IMR-90 (cell line): Measurements from ENCODE around the gene NPBWR2. TPM values are rescaled to one million over a fixed set of nuclear protein-coding genes. Genes with fewer than 3 reads are reported as not detected.

Source experiments
- ATAC-seq: fragments of 200-7000 bp; cut with Tn5 transposase; 2 replicates; pipeline ENCODE4 v1.9.1; 2020; ENCODE audit warnings: low read depth, mild to moderate bottlenecking, moderate library complexity
- BruUV-seq: library from RNA; stranded (reverse); fragments of 400-500 nt; replicated peaks from 2 replicates; lab custom pipeline; 2021; lab: Mats Ljungman, UMichigan
- CTCF ChIA-PET: fragments of 300-600 bp; formaldehyde crosslinking; extraction: SDS; loops from one replicate; lab custom pipeline; 2021; ENCODE audit warnings: antibody characterized with exemption; lab: Yijun Ruan, JAX
- POLR2A ChIA-PET: fragments of 300-600 bp; sonication (Branson Sonifier 250); formaldehyde crosslinking; loops from one replicate; lab custom pipeline; 2022; ENCODE audit warnings: antibody characterized with exemption; ENCODE audit not compliant: unreplicated experiment; lab: Charles Lee
- DNase-seq: peaks from one replicate; pipeline ENCODE4 v3.0.0; 2013
- H2AFZ ChIP-seq: replicated peaks from 2 replicates; pipeline ENCODE3; 2013; ENCODE audit warnings: low read length, mild to moderate bottlenecking; ENCODE audit not compliant: poor library complexity
- H2AK5ac ChIP-seq: 2 replicates; pipeline ENCODE4 v1.6.1; 2013; ENCODE audit warnings: low read depth, low read length, inconsistent platforms
- H2AK9ac ChIP-seq: replicated peaks from 2 replicates; pipeline ENCODE3; 2013; ENCODE audit warnings: mild to moderate bottlenecking, low read depth, low read length, moderate library complexity; ENCODE audit not compliant: poor library complexity
- H2BK120ac ChIP-seq: 2 replicates; pipeline ENCODE4 v1.6.1; 2013; ENCODE audit warnings: low read depth, low read length, inconsistent platforms
- H2BK15ac ChIP-seq: 3 replicates; pipeline ENCODE4 v1.6.1; 2013; ENCODE audit warnings: low read depth, low read length, inconsistent platforms
- H2BK20ac ChIP-seq: 2 replicates; pipeline ENCODE4 v1.6.1; 2013; ENCODE audit warnings: low read depth, mild to moderate bottlenecking, inconsistent platforms, low read length, moderate library complexity
- H2BK5ac ChIP-seq: 2 replicates; pipeline ENCODE4 v1.6.1; 2013; ENCODE audit warnings: mild to moderate bottlenecking, low read depth, low read length, inconsistent platforms; ENCODE audit not compliant: poor library complexity, severe bottlenecking
- H3K14ac ChIP-seq: replicated peaks from 2 replicates; pipeline ENCODE4 v1.6.1; 2013; ENCODE audit warnings: low read depth, low read length, inconsistent platforms
- H3K18ac ChIP-seq: 2 replicates; pipeline ENCODE4 v1.6.1; 2013; ENCODE audit warnings: low read depth, low read length, control low read depth
- H3K23ac ChIP-seq: 2 replicates; pipeline ENCODE4 v1.6.1; 2013; ENCODE audit warnings: low read depth, low read length, inconsistent platforms
- H3K27ac ChIP-seq: 2 replicates; pipeline ENCODE4 v1.5.1; 2013; ENCODE audit warnings: mild to moderate bottlenecking, control low read depth, low read length; ENCODE audit not compliant: insufficient read depth
- H3K27me3 ChIP-seq: 2 replicates; pipeline ENCODE4 v1.6.1; 2013; ENCODE audit warnings: low read length; ENCODE audit not compliant: control insufficient read depth, insufficient read depth
- H3K36me3 ChIP-seq: 2 replicates; pipeline ENCODE4 v1.6.1; 2013; ENCODE audit warnings: low read length, mixed read lengths; ENCODE audit not compliant: control insufficient read depth, insufficient read depth
- H3K4ac ChIP-seq: 2 replicates; pipeline ENCODE4 v1.6.1; 2013; ENCODE audit warnings: low read depth, low read length, inconsistent platforms
- H3K4me1 ChIP-seq: 2 replicates; pipeline ENCODE4 v1.6.1; 2013; ENCODE audit warnings: low read length, mixed read lengths; ENCODE audit not compliant: control insufficient read depth, insufficient read depth
- H3K4me2 ChIP-seq: 2 replicates; pipeline ENCODE4 v1.6.1; 2013; ENCODE audit warnings: low read depth, mild to moderate bottlenecking, control low read depth, low read length, moderate library complexity
- H3K4me3 ChIP-seq: 2 replicates; pipeline ENCODE4 v1.5.1; 2013; ENCODE audit warnings: low read depth, mild to moderate bottlenecking, control low read depth, low read length, moderate library complexity; ENCODE audit not compliant: insufficient read depth
- H3K56ac ChIP-seq: 2 replicates; pipeline ENCODE4 v1.6.1; 2013; ENCODE audit warnings: low read length, inconsistent platforms; ENCODE audit not compliant: insufficient read depth; ENCODE audit errors: extremely low read depth
- H3K79me1 ChIP-seq, 2 experiments: 2 replicates each; pipeline ENCODE4 v1.6.1; 2013; ENCODE audit warnings: low read length in 2 of 2, inconsistent platforms in 1 of 2, low read depth in 1 of 2
- H3K9ac ChIP-seq: 2 replicates; pipeline ENCODE4 v1.6.1; 2013; ENCODE audit warnings: low read depth, low read length, control low read depth
- H3K9me1 ChIP-seq: 2 replicates; pipeline ENCODE4 v1.6.1; 2013; ENCODE audit warnings: low read length, inconsistent platforms; ENCODE audit not compliant: insufficient read depth
- H3K9me3 ChIP-seq: 2 replicates; pipeline ENCODE4 v1.6.1; 2013; ENCODE audit warnings: low read length; ENCODE audit not compliant: control insufficient read depth, insufficient read depth
- H4K20me1 ChIP-seq: 2 replicates; pipeline ENCODE4 v1.6.1; 2013; ENCODE audit warnings: low read length, inconsistent platforms; ENCODE audit not compliant: insufficient read depth
- H4K5ac ChIP-seq: 2 replicates; pipeline ENCODE4 v1.6.1; 2013; ENCODE audit warnings: mild to moderate bottlenecking, low read depth, low read length, control low read depth
- H4K8ac ChIP-seq, 2 experiments: 2 replicates each; pipeline ENCODE4 v1.6.1; 2013; ENCODE audit warnings: low read depth in 2 of 2, low read length in 2 of 2, control low read depth in 1 of 2, inconsistent platforms in 1 of 2
- H4K91ac ChIP-seq: 2 replicates; pipeline ENCODE4 v1.6.1; 2013; ENCODE audit warnings: low read depth, low read length, inconsistent platforms; ENCODE audit not compliant: insufficient read depth
- BHLHE40 ChIP-seq: fragments of 150-350 bp; IDR thresholded peaks from 2 replicates; pipeline ENCODE4 v1.6.1; 2016; ENCODE audit warnings: mild to moderate bottlenecking, low read depth, low read length
- CHD1 ChIP-seq: IDR thresholded peaks from 2 replicates; pipeline ENCODE4 v1.6.1; 2012; ENCODE audit warnings: low read depth, low read length, improper control_type of control experiment
- ELK1 ChIP-seq: fragments of 150-350 bp; IDR thresholded peaks from 2 replicates; pipeline ENCODE4 v1.6.1; 2016; ENCODE audit warnings: low read depth, mild to moderate bottlenecking, low read length, moderate library complexity, borderline replicate concordance
- POLR2A ChIP-seq: IDR thresholded peaks from 2 replicates; pipeline ENCODE4 v1.6.1; 2012; ENCODE audit warnings: mild to moderate bottlenecking, low read depth, low read length
- RCOR1 ChIP-seq: IDR thresholded peaks from 2 replicates; pipeline ENCODE4 v1.6.1; 2012; ENCODE audit warnings: mild to moderate bottlenecking, low read length, improper control_type of control experiment; ENCODE audit not compliant: insufficient replicate concordance
- WGBS, 2 experiments: methylation state at CpG; one replicate each; pipeline versions ENCODE4 v1.1.5 to v1.1.7; 2013; ENCODE audit warnings: missing lambda C conversion rate in 2 of 2; ENCODE audit not compliant: insufficient read length in 1 of 2; ENCODE audit errors: extremely low coverage in 2 of 2; 5-methylcytosine and 5-hydroxymethylcytosine counted together
- dilution Hi-C: fragments of 300-500 bp; cut with HindIII; formaldehyde crosslinking; loops from one replicate; pipeline ENCODE4 v1.14.3; 2018; ENCODE audit warnings: low sequenced_read_pairs; ENCODE audit not compliant: unreplicated experiment
- in situ Hi-C: fragments of 300-500 bp; cut with MboI; formaldehyde crosslinking; loops from 3 replicates; pipeline ENCODE4 v1.14.3; 2019; ENCODE audit warnings: low sequenced_read_pairs, inconsistent platforms, mixed read lengths
- intact Hi-C: fragments of 100-400 bp; cut with micrococcal nuclease; formaldehyde crosslinking; loops from 2 replicates; pipeline ENCODE4 v1.10.0; 2022
- polyA plus RNA-seq, 3 experiments: library from polyadenylated mRNA; depleted of rRNA; stranded (reverse); fragments of >200 nt; gene quantifications; 2 replicates each; pipeline ENCODE4 v1.2.3, GENCODE V29; 2012; ENCODE audit warnings: low replicate concordance in 1 of 3
- total RNA-seq: library from RNA; depleted of rRNA; stranded (reverse); fragments of >200 nt; gene quantifications from 2 replicates; pipeline ENCODE4 v1.2.3, GENCODE V29; 2012
- TF ChIP-seq, protein P1 (sequence below): fragments of 150-350 bp; IDR thresholded peaks from 2 replicates; pipeline ENCODE4 v1.6.1; 2017; ENCODE audit warnings: mild to moderate bottlenecking, antibody characterized with exemption, low read length, low read depth

The NPBWR2 gene
- total and polyA plus RNA-seq, 2 of the 4 experiments (the other 2 are of a cell fraction): not detected

- no TSS peak for BruUV-seq
- in situ Hi-C loops: no loop called here
- no peak within 1 kb of the TSS; the same call in 2 of the 3 replicates for H2BK15ac ChIP-seq
These were observed 27.2 kb downstream of the NPBWR2 start, which contains the start of gene OPRL1 for GRCh38 chr20:64080013-64080812. Gene OPRL1, plus strand, starts transcription at chr20:64080082. Its CDS starts 12,639 bp downstream, at chr20:64092721.

More at GRCh38 chr20:64080013-64080812, 27.2 kb downstream of the NPBWR2 start, which contains the start of gene OPRL1:
- H3K79me1 ChIP-seq: peaks cover 6 to 8% of the 10 kb centered on the region in 2 experiments; a peak in 3 of 4 replicates
- H3K18ac ChIP-seq: no peak within 1 kb of the TSS; the same call in 1 of the 2 replicates
- H2AK5ac ChIP-seq: peak within 1 kb of the TSS; percentile 65
- peaks cover 17% of the 10 kb centered on the region for H3K4me1 ChIP-seq
- peak within 1 kb of the TSS; percentile 30; the same call in 1 of the 2 replicates for H3K27ac ChIP-seq
- peak within 1 kb of the TSS; percentile 1; the same call in 1 of the 2 replicates for H3K23ac ChIP-seq
- H4K20me1 ChIP-seq: peaks cover 15% of the 10 kb centered on the region
- no peak within 1 kb of the TSS for H2BK20ac ChIP-seq
- ATAC-seq (no peak; the same call in 1 of the 2 replicates), DNase-seq (no peak)
- H3K9me1 ChIP-seq: no peaks in the 10 kb centered on the region
- H3K4ac ChIP-seq: peak within 1 kb of the TSS; percentile 70
- TF ChIP-seq CHD1 (no peak), POLR2A (no peak), RCOR1 (no peak), BHLHE40 (no peak), ELK1 (no peak)
- TF ChIP-seq, protein P1, sequence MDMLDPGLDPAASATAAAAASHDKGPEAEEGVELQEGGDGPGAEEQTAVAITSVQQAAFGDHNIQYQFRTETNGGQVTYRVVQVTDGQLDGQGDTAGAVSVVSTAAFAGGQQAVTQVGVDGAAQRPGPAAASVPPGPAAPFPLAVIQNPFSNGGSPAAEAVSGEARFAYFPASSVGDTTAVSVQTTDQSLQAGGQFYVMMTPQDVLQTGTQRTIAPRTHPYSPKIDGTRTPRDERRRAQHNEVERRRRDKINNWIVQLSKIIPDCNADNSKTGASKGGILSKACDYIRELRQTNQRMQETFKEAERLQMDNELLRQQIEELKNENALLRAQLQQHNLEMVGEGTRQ: no peak
- peaks cover 3% of the 10 kb centered on the region; the same call in 1 of the 2 replicates for H3K36me3 ChIP-seq
- 33% methylated on average over 9 of the region's 62 CpGs; no CpG with 5 or more reads in 1 of the 2 experiments for WGBS, 2 experiments
- peak within 1 kb of the TSS; percentile 88 for H3K4me3 ChIP-seq
- no peaks in the 10 kb centered on the region for H3K9me3 ChIP-seq
- H3K14ac ChIP-seq: peak within 1 kb of the TSS; percentile 50
- H2AFZ ChIP-seq: peak within 1 kb of the TSS; percentile 93
- H4K8ac ChIP-seq: peak within 1 kb of the TSS; percentile 74 to 95
- no peak within 1 kb of the TSS for H2BK5ac ChIP-seq
- H3K4me2 ChIP-seq: peak within 1 kb of the TSS; percentile 78
- 0 out of 2 replicates have a peak within 1 kb of the TSS, but pooled peaks have one; percentile 23 for H2BK120ac ChIP-seq
- peak within 1 kb of the TSS; percentile 11; the same call in 1 of the 2 replicates for H3K56ac ChIP-seq
- ChIA-PET POLR2A (no interaction called here), CTCF (interaction anchor here (0.6 kb wide), 1 partner anchor 23 kb away, joined by 3 read pairs; no protein-coding TSS in a partner anchor)
- peak within 1 kb of the TSS; percentile 43 for H4K5ac ChIP-seq
- peaks cover 27% of the 10 kb centered on the region for H3K27me3 ChIP-seq
- peak within 1 kb of the TSS; percentile 37; the same call in 1 of the 2 replicates for H4K91ac ChIP-seq
- dilution Hi-C loops: no loop called here
- H3K9ac ChIP-seq: peak within 1 kb of the TSS; percentile 70
- peak within 1 kb of the TSS; percentile 91 for H2AK9ac ChIP-seq
- intact Hi-C loops: no loop called here
